Articular chondrocyte of knee joint (primary cell): Measurements from ENCODE around the gene YWHAG. TPM values are rescaled to one million over a fixed set of nuclear protein-coding genes. Genes with fewer than 3 reads are reported as not detected.

Experiments used
- total RNA-seq: library from RNA; depleted of rRNA; stranded (reverse); fragments of >200 nt; gene quantifications from 2 replicates; pipeline ENCODE4 v1.2.3, GENCODE V29; 2012

YWHAG gene
- total RNA-seq: 95.6 and 97.5 TPM in 2 replicates

GRCh38 chr7:76358481-76359110 lies at the start of gene YWHAG:
Gene YWHAG (minus strand): TSS chr7:76358991. CDS start chr7:76358808, 183 bp downstream.

DNA sequence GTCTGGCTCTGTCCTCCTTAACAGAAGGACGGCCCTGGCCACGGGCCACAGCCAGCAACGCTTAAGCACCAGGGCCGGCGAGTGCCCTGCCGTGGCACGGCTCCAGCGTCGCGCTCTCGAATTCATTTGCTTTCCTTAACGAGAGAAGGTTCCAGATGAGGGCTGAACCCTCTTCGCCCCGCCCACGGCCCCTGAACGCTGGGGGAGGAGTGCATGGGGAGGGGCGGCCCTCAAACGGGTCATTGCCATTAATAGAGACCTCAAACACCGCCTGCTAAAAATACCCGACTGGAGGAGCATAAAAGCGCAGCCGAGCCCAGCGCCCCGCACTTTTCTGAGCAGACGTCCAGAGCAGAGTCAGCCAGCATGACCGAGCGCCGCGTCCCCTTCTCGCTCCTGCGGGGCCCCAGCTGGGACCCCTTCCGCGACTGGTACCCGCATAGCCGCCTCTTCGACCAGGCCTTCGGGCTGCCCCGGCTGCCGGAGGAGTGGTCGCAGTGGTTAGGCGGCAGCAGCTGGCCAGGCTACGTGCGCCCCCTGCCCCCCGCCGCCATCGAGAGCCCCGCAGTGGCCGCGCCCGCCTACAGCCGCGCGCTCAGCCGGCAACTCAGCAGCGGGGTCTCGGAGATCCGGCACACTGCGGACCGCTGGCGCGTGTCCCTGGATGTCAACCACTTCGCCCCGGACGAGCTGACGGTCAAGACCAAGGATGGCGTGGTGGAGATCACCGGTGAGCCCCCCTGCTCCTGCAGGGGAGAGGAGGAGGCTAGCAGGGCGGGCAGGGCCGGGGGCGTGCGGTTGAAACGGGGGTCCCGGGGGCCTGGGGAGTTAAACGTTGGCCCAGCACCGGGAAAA lies 56.2 kb downstream of the YWHAG start, which contains the start of gene HSPB1:
Gene HSPB1, plus strand, starts transcription at position 327 of the 855 bp plus-strand sequence. Its CDS starts 40 bp downstream, at position 367.

Other genes with a start within 250 kb of the YWHAG start
- gene SRRM3, start 157.1 kb downstream of the YWHAG start, total RNA-seq: 0.91 and 1.1 TPM in 2 replicates
- 100 and 102 TPM in 2 replicates for gene HSPB1, start 56.3 kb downstream of the YWHAG start, total RNA-seq
- gene SSC4D, start 50.7 kb upstream of the YWHAG start, total RNA-seq: 0.65 and 0.97 TPM in 2 replicates
- gene ZP3, start 66.0 kb upstream of the YWHAG start, total RNA-seq: 1.0 and 1.4 TPM in 2 replicates
- 8.1 and 10.5 TPM in 2 replicates for gene DTX2, start 102.7 kb upstream of the YWHAG start, total RNA-seq
- 0.52 and 0.54 TPM in 2 replicates for gene UPK3B, start 151.6 kb upstream of the YWHAG start, total RNA-seq
- 0.11 TPM in 1 of 2 replicates, not detected in the other for gene SPDYE16, start 184.3 kb upstream of the YWHAG start, total RNA-seq